SK-N-MC (cell line): ENCODE measurements around the gene KRT3.
"Not testable (repeated sequence)": the region's sequence is repeated elsewhere in the genome, so short reads cannot be mapped to it uniquely, and the experiment has no call there.

Experiments used
- DNase-seq: peaks from one replicate; pipeline ENCODE4 v3.0.0-alpha.2; 2011; ENCODE audit warnings: low read depth, low spot score
- H3K27ac ChIP-seq: fragments of 200-600 bp; sonication (generic); 2 replicates; pipeline ENCODE4 v1.5.1; 2016; ENCODE audit warnings: mixed run types
- H3K36me3 ChIP-seq: fragments of 200-600 bp; sonication (generic); 2 replicates; pipeline ENCODE4 v1.6.1; 2017; ENCODE audit warnings: antibody characterized with exemption, low read length, mixed read lengths; ENCODE audit not compliant: insufficient read depth
- H3K4me3 ChIP-seq: fragments of 200-600 bp; sonication (generic); 2 replicates; pipeline ENCODE4 v1.5.1; 2016
- H3K9ac ChIP-seq: fragments of 200-600 bp; sonication (generic); 2 replicates; pipeline ENCODE4 v1.8.0; 2017; ENCODE audit warnings: mixed run types, mixed read lengths; ENCODE audit not compliant: insufficient read length
- H3K9me3 ChIP-seq: fragments of 200-600 bp; sonication (generic); 2 replicates; pipeline ENCODE4 v1.6.1; 2017; ENCODE audit warnings: low read depth, mild to moderate bottlenecking, antibody characterized with exemption, low read length, moderate library complexity, mixed read lengths
- EZH2 ChIP-seq: fragments of 200-600 bp; sonication (generic); IDR thresholded peaks from one replicate; pipeline ENCODE4 v1.6.1; 2017; ENCODE audit warnings: antibody characterized with exemption
- FOXP2 ChIP-seq: optimal IDR thresholded peaks from 2 replicates; pipeline ENCODE3; 2011; ENCODE audit warnings: mild to moderate bottlenecking, moderate library complexity; ENCODE audit not compliant: insufficient read depth; ENCODE audit errors: extremely low read length, control extremely low read depth
- POLR2AphosphoS5 ChIP-seq: IDR thresholded peaks from 2 replicates; pipeline ENCODE4 v1.6.1; 2012; ENCODE audit warnings: mild to moderate bottlenecking, low read depth, low read length, borderline replicate concordance

KRT3 gene

DNA sequence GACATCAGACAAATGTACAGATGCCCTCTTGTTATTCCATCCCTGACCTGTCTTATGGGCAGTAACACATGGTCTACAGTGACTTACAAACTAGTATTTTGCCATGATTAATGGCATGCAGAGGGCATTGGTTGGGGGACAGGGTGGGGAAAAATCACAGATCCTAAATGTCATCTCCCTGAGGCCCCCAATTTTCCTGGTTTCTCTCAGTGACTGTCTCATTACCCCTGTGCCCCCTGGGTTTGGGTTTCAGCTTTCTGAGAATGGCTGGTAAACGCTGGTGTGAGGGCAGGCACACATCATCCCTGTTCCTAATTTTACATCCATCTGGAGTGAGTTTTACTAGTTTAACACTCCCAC lies 28.9 kb downstream of the KRT3 start:
- Histone ChIP-seq H3K36me3 (no peaks in the 10 kb centered on the region), H3K9ac (no peak overlapping the region), H3K4me3 (no peak overlapping the region), H3K9me3 (no peaks in the 10 kb centered on the region), H3K27ac (no peak overlapping the region)
- TF ChIP-seq FOXP2 (no peak), EZH2 (no peak), POLR2AphosphoS5 (no peak)
- no peak for DNase-seq

DNA sequence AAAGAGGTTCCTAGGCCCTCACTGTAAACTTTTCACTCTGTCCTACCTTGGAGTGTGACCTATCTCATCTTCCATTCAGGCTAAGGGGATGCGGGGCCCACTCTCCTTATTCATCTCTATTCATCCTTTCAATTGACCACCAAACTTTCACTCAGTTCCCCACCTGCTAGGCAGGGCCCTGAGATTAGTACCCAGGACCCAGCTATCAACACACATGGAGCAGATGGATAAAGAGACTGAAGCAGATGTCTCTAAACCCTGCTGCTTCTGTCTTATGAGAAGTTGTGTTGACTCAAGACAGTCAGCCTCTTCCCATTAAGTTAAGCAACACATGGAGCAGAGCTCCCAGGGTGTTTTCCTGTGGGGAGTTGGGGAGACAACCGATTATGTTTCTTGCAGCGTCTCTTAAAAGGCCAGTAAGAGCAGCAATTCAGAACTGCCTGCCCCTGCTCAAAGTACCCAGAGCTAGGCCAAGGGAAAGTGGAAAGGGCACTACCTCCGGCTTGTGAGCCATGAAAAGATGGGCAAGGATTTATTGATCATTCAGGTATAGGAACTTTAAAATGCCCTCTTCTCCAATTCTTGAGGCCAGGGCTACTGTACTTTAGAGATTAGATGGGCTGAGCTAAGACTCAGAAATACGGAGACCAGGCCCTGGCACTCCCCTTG lies 29.4 kb downstream of the KRT3 start:
- H3K27ac ChIP-seq: no peak overlapping the region
- no peaks in the 10 kb centered on the region for H3K36me3 ChIP-seq
- TF ChIP-seq FOXP2 (no peak), POLR2AphosphoS5 (no peak), EZH2 (no peak)
- no peak for DNase-seq
- no peak overlapping the region for H3K4me3 ChIP-seq
- no peak overlapping the region for H3K9ac ChIP-seq
- no peaks in the 10 kb centered on the region for H3K9me3 ChIP-seq

DNA sequence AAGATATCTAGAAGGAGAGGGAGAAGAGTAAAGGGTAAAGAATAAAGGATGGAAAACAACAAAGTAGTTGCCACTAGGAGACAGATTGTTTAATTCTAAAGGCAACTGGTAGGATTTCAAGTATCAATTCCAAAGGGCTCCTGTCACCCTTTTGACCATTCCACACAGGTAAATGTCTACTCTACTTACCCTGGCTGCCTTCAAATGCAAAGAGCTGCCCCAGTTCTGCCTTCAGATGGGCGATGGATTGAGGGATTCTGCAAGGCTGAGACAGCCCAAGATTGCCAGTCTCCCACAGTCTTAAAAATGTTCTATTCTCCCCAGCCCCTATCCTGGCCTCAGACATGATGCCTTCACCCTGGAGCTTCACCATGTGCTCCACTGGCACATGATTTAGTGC lies 30.2 kb downstream of the KRT3 start:
- TF ChIP-seq EZH2: no peak
- no peak for TF ChIP-seq POLR2AphosphoS5
- TF ChIP-seq FOXP2: no peak
- Histone ChIP-seq H3K4me3 (no peak overlapping the region), H3K9ac (no peak overlapping the region), H3K9me3 (no peaks in the 10 kb centered on the region), H3K36me3 (no peaks in the 10 kb centered on the region), H3K27ac (no peak overlapping the region)
- no peak for DNase-seq

DNA sequence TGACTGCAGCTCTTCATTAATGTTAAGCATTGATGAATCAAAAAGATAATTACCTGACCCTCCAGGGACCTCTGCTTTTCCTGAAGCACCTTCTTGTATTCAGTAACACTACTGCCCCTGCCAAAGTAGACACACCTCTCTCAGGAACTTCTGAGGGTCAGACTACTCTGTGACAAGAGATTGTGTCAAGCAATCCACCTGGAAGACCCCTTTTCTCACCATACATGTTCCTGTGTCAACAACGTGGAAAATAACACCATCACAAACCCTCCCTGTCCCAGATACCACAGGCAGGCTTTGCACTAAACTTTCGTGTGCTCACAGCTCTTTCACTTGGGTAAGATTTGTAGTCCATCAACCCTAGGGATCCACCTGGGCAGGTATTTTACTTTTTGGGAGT lies 31.9 kb downstream of the KRT3 start:
- TF ChIP-seq EZH2 (no peak), POLR2AphosphoS5 (no peak), FOXP2 (no peak)
- Histone ChIP-seq H3K9ac (no peak overlapping the region), H3K36me3 (no peaks in the 10 kb centered on the region), H3K9me3 (no peaks in the 10 kb centered on the region), H3K4me3 (no peak overlapping the region), H3K27ac (no peak overlapping the region)
- DNase-seq: no peak

DNA sequence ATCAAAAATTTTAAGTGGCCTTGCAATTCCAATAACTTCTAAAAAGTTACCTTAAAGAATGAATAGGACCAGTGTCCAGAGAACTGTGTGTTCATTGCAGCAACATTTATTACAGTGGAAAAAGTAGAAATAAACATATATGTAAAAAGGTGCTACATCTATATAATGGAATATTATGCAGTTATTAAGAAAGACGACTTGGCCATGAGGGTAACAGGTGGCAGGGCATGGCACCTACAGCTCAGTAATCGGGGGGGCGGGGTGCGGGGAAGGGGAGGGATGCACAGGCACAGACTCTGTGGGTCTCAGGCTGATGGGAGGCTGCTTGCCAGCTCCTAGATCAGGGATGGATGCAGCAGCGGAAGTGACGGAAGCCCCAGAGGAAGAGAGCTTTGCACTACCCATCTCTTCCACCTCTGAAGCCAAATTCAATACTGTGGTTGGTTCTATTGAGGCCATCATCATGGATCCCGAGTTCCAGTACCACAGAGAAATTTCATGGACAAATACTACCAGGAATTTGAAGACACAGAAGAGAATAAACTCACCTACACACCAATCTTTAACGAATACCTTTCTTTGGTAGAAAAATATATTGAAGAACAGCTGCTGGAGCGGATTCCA lies 32.8 kb downstream of the KRT3 start:
- Histone ChIP-seq H3K36me3 (no peaks in the 10 kb centered on the region), H3K9me3 (no peaks in the 10 kb centered on the region), H3K4me3 (no peak overlapping the region), H3K9ac (no peak overlapping the region), H3K27ac (no peak overlapping the region)
- DNase-seq: no peak
- TF ChIP-seq POLR2AphosphoS5 (no peak), EZH2 (no peak), FOXP2 (no peak)

DNA sequence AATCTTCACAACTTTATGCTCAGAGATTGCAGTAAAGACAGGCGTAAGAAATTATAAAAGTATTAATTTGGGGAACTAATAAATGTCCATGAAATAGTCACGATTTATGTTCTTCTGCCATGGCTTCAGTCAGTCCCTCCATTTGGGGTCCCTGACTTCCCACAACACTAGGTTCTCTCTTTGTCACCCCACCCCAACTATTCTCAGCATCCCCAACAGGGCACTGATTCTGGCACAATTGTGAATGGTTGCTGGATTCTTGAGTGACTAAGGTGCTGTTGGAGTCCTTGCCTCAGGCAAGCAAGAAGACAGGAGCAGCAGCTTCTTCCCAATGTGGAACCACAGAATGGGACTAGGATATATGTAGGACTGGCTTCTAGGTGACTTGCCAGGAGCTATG lies 34.1 kb downstream of the KRT3 start:
- no peak for DNase-seq
- TF ChIP-seq FOXP2: no peak
- no peak for TF ChIP-seq EZH2
- TF ChIP-seq POLR2AphosphoS5: no peak
- H3K4me3 ChIP-seq: no peak overlapping the region

DNA sequence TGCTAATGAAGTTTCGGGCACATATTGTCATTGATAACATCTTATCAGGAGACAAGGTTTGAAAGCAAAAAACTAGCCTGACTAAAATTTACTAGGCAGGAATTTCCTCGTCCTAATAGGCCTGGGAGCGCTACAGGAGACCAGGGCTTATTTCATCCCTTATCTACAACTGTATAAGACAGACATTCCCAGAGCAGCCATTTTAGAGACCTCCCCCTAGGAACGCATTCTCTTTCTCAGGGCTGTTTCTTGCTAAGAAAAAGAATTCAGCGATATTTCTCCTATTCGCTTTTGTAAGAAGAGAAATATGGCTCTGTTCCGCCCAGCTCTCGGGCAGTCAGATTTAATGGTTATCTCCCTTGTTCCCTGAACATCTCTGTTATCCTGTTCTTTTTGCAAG lies 34.7 kb downstream of the KRT3 start:
- not testable (repeated sequence) for H3K27ac ChIP-seq, H3K9ac ChIP-seq, DNase-seq, H3K36me3 ChIP-seq, H3K4me3 ChIP-seq, H3K9me3 ChIP-seq

More for the DNA sequence above, 34.1 kb downstream of the KRT3 start:
- no peak overlapping the region for H3K9ac ChIP-seq
- no peak overlapping the region for H3K27ac ChIP-seq
- H3K9me3 ChIP-seq: no peaks in the 10 kb centered on the region
- H3K36me3 ChIP-seq: no peaks in the 10 kb centered on the region

DNA sequence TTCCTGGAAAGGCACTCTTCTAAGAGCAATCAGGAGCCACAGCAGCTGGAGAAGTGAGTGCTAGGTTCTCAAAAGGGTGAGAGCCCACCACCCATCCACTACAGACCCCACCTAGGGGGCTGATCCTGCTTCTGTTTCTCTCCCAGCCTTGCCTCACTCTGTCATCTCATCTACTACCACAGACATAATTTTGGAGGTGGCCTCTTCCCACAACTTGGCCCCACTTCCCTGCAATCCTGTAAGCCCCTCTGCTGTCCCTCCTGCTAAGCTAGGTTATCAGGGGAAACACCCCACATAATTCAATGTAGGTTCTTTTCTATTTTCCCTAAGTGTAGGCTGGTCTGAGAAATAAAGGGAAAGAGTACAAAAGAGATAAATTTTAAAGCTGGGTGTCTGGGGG lies 35.3 kb downstream of the KRT3 start:
- Histone ChIP-seq H3K4me3 (no peak overlapping the region), H3K9ac (no peak overlapping the region), H3K36me3 (no peaks in the 10 kb centered on the region), H3K9me3 (no peaks in the 10 kb centered on the region), H3K27ac (no peak overlapping the region)
- TF ChIP-seq FOXP2: no peak
- no peak for TF ChIP-seq EZH2
- no peak for TF ChIP-seq POLR2AphosphoS5
- no peak for DNase-seq

DNA sequence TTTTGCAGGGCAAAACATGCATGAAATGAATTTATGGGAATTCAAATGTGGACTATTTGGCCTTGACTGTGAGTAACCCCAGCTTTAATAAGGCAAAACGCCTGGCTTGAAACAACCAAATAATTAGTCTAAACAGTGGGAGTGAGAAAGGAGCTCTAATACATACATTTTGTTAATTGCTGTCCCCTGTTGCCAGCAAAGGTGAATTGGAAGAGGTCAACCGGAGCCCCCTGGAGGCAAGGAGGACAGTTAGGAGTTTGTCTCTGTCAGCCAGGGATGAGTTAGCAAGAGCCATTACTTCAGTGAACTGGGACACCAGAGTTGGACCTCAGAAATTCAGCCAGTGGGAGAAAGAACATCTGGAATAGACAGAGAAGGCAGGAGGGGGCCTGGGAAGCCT lies 36.2 kb downstream of the KRT3 start:
- DNase-seq: no peak
- Histone ChIP-seq H3K27ac (no peak overlapping the region), H3K36me3 (no peaks in the 10 kb centered on the region), H3K9me3 (no peaks in the 10 kb centered on the region), H3K9ac (no peak overlapping the region), H3K4me3 (no peak overlapping the region)
- TF ChIP-seq FOXP2: no peak
- no peak for TF ChIP-seq POLR2AphosphoS5
- TF ChIP-seq EZH2: no peak

DNA sequence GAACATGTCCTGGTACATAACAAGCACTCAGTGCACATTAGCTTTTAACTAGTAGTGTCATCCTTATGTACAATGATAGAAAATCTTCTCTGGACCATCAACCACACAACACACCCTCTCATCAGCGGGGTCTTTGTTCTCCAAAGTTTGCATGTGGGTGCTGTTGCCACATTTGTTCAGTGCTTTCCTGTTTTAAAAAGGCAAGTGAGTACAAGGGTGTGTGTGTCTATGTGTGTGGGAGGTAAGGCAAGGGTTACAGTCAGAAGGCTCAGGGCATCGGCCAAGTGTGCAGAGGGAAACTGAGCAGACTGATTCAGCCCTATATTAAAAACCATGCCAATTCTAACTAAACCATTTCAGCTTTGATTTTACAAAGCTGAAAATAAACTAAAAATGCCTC lies 36.7 kb downstream of the KRT3 start:
- no peak for DNase-seq
- Histone ChIP-seq H3K4me3 (no peak overlapping the region), H3K27ac (no peak overlapping the region), H3K9me3 (no peaks in the 10 kb centered on the region), H3K36me3 (no peaks in the 10 kb centered on the region), H3K9ac (no peak overlapping the region)
- TF ChIP-seq EZH2: no peak
- TF ChIP-seq POLR2AphosphoS5: no peak
- no peak for TF ChIP-seq FOXP2
